Measurements from ENCODE around the gene NWD2.
"Not testable (repeated sequence)": the region's sequence is repeated elsewhere in the genome, so short reads cannot be mapped to it uniquely, and the experiment has no call there.

NWD2 gene

DNA sequence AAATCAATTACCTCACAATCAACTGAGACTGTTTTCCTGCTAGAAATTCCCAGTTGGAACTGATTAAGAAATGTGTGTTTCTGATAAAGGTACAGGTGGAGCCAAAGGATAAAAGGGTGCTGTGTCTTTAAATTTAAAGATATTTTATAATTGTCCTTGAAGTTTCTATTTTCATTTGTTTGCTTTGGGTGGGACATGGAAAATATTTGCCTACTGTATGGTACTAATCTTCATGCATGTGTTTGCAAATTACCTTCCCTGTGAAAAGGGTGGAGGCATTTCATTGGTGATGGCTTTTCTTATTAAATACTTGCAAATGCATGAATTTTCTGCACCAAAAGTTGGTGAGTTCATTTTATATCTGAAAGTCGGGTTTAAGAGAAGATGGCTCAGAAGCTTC lies 225.7 kb downstream of the NWD2 start:
- DNase-seq: no peak

DNA sequence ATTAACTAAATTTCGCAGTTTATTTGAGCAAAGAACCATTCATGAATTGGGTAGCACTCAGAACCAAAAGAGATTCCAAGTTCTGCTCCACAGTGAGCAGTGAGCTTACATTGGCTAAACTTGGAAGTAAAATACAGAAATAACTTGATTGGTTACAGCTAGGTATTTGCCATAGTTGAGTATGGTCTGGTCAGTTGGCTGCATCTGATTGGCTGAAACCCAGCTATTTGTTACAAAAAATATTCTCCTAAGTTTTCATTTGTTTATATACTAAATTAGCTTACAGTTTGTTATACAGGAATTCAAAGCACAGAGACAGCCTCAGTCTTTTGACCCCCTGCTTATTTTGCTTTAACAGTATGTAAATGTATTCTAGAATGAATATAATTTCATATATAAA lies 226.6 kb downstream of the NWD2 start:
- DNase-seq: no peak

DNA sequence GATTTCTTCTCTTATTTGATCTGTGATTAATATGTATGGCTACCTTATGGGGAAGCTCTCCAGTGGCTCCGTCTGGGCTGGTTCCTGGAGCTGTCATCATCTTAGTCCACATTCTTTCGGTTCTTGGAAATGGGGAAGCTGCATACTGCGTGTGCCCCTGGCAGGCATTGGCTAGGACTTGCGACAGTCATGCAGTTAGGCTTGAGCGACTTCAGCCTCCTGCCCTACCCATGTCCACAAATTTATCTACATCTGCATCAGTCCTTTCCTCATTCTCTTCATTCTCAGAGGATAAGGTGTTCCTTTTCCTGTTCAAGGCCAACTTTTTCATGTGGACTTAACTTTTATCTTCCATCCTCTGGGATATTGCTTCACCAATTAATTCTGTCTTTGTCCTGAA lies 227.4 kb downstream of the NWD2 start:
- no peak for DNase-seq

DNA sequence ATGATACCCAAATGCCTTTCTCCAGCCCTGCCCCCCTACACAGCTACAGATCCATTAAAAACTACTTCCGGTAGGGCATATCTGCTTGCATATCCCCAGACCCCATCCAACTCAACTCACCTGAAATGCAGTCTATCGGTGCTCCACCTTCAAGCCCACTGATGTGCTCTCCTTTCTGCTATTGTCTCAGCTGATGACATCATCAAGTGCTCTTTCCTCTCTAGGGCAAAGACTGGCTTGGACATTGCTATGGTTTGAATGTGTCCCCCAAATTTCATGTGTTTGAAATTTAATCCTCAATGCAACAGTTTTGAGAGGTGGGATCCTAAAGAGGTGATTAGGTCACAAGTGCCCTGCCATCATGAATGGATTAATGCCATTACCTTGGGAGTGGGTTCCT lies 229.3 kb downstream of the NWD2 start:
- DNase-seq: no peak

DNA sequence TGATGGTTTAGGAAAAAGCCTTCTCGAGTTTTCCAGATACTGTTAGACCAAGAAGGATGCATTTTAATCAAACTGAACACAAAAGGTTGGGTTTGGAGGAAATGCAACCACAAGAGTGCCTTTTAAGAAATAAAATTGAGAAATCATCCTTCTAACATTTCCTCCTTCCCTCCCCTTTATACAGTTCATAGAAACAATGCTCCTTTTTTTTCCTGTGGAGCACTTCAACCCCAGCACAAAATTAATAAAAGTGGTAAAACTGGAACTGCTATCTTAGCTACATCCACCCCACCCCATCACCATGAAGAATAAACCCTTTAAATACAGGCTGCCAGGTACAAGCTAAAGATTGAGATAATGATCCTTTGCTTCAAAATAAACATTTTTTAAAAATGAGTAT lies 230.5 kb downstream of the NWD2 start:
- no peak for DNase-seq

DNA sequence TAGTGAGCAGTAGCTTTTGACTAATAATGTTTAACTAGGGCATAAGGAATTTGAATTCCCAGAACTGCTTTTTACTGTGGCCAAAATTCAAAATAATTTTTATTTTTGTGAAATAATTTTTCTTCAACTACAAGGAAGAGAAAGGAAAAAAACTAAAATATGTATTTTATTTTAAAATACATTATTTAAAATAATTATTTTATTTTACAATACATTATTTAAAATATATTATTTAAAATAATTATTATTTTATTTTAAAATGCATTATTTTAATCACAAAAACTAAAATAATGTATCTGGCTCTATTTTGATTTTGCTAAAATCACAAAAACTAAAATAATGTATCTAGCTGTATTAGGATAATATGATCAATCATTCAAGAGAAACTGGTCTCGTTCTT lies 231.2 kb downstream of the NWD2 start:
- DNase-seq: no peak

DNA sequence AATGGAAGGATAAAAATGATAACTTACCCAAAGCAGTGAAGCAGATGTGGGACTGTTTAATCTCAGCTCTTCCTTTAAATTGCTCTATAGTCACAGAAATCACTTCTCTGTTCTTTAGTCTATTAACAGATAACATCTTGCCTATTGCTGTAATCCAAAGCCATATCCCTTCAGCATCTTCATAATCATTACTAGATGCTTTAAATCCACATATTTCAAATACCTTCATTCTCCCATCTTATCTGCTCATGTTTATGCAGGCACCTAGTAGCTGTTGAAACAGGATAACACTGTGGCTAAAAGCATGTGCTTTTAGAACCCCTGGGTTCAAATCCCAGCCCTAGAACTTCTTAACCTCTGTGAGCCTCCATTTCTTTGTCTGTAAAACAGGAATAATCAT lies 231.7 kb downstream of the NWD2 start:
- DNase-seq: no peak

DNA sequence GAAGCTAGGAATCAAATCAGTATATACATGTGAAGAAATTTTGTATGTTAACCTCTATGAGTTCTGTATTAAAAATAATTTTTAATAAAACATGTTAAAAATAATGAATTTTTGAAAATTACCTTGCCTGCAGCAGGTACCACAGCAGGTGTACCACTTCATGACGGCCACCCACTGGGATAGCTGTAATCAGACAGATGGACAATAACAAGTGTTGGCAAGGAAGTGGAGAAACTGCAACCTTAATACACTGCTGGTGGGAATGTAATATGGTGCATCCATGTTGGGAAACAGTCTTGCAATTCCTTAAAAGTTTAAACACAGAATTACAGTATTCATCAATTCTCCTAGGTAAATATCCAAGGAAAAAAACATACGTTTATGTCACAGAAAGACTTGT lies 232.1 kb downstream of the NWD2 start:
- DNase-seq: no peak

DNA sequence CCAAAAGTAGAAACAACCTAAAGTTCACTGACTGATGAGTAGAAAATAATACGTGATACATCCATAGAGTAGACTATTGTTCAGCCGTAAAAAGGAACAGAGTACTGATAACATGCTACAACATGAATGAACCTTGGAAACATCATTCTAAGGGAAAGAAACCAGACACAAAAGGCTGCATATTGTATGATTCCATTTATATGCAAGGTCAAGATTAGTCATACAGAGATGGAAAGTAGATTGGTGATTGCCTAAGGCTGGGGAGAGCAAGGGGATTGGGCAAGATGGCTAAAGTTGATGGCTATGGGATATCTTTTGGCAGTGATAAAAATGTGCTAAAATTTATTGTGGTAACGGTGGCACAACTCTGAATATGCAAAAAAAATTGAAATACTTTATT lies 232.6 kb downstream of the NWD2 start:
- DNase-seq: no peak

DNA sequence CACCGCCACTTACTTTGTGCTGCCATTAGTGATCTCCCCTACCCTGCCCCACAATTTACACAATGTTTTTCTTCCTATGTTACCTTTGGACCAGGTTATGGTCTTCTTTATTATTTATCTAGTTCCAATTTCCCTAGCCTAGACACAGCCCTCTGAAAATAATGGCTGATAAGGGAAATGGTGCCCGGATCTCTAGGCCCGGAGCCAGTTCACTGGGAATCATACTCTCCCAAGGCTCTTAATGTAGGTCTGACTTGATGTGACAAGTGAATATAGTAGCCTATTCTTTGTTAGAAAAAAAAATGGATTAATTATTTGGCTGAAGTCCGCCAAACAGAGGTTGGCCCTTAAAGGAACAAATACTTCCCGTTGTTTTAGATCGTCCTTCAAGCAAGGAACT lies 233.6 kb downstream of the NWD2 start:
- no peak for DNase-seq

DNA sequence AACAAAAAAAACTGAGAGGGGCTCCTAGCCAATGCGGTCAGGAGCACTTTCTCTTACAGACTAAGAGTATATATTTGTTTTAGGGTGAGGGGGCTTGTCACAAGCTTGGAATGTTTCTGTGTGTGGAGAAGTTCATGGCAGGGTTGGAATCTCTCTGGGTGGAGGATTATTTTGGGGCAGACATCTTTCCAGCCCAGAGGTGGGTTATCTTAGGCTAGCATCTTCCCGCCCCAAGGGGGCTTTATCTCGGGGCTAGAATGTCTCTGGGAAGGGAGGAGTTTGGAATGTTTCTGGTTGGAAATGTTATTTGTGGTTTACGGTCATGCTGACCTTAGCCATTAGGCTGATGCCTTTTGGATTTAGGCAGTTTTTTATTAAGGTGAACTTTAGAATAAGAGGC lies 236.0 kb downstream of the NWD2 start:
- DNase-seq: no peak

DNA sequence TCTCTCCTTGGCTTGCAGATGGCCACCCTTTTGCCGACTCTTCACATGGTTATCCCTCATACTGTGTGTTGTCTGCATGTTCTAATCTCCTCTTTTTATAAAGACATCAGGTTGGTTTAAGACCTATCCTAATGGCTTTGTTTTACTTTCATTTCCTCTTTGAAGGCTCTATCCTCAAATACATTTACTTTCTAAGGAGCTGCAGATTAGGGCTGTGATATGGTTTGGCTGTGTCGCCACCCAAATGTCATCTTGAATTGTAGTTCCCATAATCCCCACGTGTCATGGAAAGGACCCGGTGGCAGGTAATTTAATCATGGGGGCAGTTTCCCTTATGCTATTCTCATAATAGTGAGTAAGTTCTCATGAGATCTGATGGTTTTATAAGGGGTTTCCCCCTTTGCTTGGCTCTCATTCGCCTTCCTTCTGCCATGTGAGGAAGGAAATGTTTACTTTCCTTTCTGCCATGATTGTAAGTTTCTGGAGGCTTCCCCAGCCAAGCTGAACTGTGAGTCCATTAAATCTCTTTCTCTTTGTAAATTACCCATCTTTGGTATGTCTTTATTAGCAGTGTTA lies 237.1 kb downstream of the NWD2 start:
- no peak for DNase-seq

DNA sequence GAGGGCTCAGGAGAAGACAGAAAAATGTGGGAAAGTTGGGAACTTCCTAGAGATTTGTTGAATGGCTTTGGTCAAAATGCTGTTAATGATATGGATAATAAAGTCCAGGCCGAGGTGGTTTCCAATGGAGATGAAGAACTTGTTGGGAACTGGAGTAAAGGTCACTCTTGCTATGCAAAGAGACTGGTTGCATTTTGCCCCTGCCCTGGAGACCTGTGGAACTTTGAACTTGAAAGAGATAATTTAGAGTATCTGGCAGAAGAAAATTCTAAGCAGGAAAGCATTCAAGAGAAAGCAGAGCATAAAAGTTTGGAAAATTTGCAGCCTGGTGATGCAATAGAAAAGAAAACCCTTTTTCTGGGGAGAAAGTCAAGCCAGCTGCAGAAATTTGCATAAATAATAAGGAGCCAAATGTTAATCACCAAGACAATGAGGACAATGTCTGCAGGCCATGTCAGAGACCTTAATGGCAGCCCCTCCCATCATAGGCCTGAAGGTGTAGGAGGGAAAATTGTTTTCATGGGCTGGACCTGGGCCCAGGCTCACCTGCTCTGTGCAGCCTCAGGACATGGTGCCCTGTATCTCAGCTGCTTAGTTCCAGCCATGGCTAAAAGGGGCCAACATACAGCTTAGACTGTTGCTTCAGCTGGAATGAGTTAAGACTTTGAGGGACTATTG lies 237.8 kb downstream of the NWD2 start:
- no peak for DNase-seq

DNA sequence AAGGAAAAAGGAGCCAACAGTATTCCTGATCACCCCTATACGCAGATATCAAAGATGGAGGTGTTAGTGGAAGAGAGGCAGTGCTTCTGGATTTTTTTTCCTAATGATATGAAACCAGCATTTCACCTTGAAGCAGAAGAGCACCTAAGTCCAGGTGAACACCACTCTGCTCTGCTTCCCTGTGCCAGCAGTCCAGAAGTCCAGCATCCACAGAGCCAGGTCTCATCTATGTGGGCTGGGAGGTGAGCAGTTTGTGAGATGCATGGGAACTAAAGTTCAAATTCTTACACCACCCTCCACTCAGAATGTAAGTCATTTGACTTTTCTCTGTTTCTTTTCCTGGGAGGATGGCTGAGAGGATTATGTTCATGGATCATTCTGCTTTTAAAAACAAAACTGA lies 239.1 kb downstream of the NWD2 start:
- no peak for DNase-seq

DNA sequence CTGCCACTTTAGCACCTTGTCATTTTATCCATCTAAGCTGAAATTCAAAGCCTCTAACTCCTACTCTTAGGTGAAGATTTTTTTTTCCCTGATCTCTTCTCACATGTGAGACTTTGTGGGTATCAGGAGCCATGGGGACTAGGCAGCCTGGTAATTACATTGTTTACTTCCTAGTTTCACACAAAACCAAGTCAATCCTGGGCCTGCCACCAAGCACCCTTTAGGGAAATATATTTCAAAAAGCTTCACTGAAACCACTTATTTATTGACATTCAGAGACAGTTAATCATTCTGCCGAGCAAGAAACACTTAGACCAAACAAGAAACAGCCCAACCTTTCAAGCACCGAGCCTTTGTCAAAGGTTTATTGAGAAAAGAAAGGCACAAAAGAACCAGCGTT lies 241.6 kb downstream of the NWD2 start:
- no peak for DNase-seq

DNA sequence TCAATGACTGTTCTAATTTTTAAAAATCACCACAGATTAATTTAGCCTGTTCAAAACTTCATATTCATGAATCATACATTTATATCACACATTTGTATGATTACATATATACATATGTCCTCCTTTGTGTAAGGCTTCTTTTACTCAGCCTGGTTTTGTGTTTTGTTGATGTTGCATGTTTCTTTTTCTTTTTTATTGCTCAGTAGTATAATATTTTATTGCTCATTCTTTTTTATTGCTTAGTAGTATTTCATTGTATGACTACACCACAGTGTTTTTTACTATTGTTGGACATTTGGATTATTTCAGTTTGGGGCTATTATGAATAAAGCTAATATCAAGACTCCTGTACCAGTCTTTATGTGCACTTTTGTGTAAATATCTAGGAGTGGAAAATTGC lies 243.1 kb downstream of the NWD2 start:
- no peak for DNase-seq

DNA sequence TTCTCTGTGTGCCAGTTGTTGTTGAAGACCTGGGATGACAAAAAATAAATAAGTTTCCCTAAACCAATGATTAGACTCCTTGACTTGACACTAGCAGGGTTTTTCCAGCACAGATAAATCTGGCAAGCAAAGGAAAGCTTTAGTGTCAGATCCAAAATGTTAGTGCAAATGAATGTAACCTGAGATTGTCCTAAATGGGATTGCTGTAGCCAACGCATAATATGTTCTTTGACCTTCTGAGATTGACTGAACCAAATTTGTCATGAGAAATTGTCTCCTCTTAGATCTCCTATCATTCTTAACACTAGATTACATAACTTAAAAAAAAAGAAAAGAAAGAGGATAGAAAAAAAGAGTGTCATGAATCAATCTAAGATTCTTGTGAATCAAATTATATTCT lies 245.2 kb downstream of the NWD2 start:
- no peak for DNase-seq

DNA sequence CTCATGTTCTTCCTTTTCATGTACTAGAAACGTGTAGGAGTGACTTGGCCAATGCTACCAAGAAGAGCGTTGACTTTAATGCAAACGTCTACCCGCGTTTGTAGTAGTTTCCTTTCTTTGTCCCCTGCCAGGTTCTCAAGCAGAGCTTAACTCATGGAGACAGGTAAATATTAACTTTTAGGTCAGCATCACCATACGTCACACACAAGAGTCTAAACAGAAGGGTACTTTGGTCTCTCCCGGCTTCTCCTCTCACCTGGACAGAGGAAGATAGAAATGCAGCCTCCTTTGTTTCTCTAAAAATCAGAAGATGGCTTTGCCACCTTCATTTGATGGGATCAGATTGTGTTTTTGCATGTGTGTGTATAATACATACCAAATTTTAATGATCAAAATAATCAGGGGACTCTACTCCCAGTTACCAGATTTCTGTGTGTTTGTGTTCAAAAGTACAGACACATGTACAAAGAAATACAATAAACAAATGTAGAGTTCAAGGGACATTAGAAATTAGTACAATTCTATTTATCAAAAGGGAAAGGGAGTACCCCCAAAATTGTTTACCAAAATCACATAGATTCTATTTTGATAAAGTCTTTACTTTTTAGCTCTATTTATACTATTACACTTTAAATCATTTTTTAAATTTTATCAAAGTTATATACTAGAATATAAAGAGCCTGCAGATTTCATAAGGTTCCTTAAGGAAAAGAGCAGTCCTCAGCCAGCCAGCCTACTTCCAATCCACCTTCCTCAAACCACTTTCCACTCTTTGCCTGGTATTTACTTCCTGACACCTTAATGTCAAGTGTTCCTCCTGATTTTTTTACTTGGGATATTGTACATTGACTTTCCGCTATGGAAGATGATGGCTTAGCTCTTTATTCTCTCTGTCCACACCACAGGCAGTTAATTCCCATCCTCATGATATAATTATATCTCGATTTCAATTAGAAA lies 246.1 kb downstream of the NWD2 start:
- DNase-seq: no peak

DNA sequence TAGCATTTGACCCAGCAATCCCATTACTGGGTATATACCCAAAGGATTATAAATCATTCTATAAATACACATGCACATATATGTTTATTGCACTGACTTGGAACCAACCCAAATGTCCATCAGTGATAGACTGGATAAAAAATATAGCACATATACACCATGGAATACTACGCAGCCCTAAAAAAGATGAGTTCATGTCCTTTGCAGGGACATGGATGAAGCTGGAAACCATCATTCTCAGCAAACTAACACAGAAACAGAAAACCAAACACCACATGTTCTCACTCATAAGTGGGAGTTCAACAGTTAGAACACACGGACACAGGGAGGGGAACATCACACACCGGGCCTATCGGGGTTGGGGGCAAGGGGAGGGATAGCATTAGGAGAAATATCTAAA lies 250.8 kb downstream of the NWD2 start:
- DNase-seq: not testable (repeated sequence)
